Activated naive CD4-positive, alpha-beta T cell treated with anti-CD3 and anti-CD28 coated beads for 36 hours (primary cell): ENCODE measurements around the gene NLRX1. TPM values are rescaled to one million over a fixed set of nuclear protein-coding genes. Genes with fewer than 3 reads are reported as not detected.
"Not testable (repeated sequence)": the region's sequence is repeated elsewhere in the genome, so short reads cannot be mapped to it uniquely, and the experiment has no call there.

Experiments used
- CTCF ChIA-PET: fragments of 350-600 bp; sonication (Branson Sonifier 250); formaldehyde crosslinking; loops from one replicate; lab custom pipeline; 2021; ENCODE audit warnings: antibody characterized with exemption; lab: Charles Lee
- DNase-seq: peaks from one replicate; pipeline ENCODE4 v3.0.0-alpha.2; 2020
- H3K27ac Mint-ChIP-seq: one replicate; pipeline ENCODE4 v1.8.0; 2021; ENCODE audit warnings: mild to moderate bottlenecking, mixed read lengths
- H3K27me3 Mint-ChIP-seq: one replicate; pipeline ENCODE4 v1.8.0; 2021; ENCODE audit warnings: low read depth, mixed read lengths
- H3K36me3 Mint-ChIP-seq: one replicate; pipeline ENCODE4 v1.8.0; 2021; ENCODE audit warnings: low read depth, mixed read lengths
- H3K4me1 Mint-ChIP-seq: one replicate; pipeline ENCODE4 v1.8.0; 2021; ENCODE audit warnings: low read depth, mixed read lengths
- H3K4me3 Mint-ChIP-seq: one replicate; pipeline ENCODE4 v1.8.0; 2021; ENCODE audit warnings: mild to moderate bottlenecking, moderate library complexity, mixed read lengths
- H3K9me3 Mint-ChIP-seq: one replicate; pipeline ENCODE4 v1.8.0; 2021; ENCODE audit warnings: mixed read lengths
- intact Hi-C: fragments of 100-400 bp; cut with micrococcal nuclease; formaldehyde crosslinking; loops from one replicate; pipeline ENCODE4 v1.15.1; 2023
- total RNA-seq, 2 experiments: library from RNA; stranded (reverse); gene quantifications; one replicate each; pipeline ENCODE4 v1.2.3, GENCODE V29; 2021

Gene NLRX1
- total RNA-seq, 2 experiments from 2014 or later: 20.8 to 22.2 TPM

DNA sequence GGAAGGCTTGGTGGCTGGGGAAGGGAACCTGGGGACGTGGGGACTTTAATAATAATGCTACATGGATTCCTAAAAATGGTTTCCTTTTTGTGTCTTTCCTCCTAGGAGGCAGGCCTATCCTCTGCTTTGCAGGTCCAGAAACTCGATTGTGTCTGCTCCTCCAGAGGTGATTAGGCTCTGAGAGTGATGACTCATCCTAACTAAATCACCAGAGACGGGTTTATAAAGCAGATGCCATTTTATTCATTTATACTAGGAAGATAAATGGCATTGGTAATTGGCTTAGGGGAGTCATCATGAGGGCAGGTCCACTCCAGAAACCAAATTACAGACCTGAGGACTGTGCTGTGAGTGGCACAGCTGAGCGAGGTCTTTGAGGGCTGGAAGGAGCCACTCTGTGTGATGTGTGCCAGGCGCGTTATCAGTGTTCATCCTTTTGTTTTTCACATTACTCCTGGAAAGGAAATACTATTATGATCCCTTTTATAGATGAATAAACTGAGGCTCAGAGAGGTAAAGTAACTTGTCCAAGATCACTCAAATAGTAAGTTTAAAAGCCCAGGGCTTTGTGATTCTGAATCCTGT, 7.1 kb downstream of the NLRX1 start:
- Mint-ChIP-seq H3K9me3 (no peaks in the 10 kb centered on the region), H3K4me1 (peaks cover 17% of the 10 kb centered on the region), H3K4me3 (no peak overlapping the region), H3K36me3 (peaks cover 6% of the 10 kb centered on the region), H3K27me3 (no peaks in the 10 kb centered on the region), H3K27ac (no peak overlapping the region)
- intact Hi-C loops: no loop called here
- CTCF ChIA-PET: no interaction called here
- DNase-seq: no peak

DNA sequence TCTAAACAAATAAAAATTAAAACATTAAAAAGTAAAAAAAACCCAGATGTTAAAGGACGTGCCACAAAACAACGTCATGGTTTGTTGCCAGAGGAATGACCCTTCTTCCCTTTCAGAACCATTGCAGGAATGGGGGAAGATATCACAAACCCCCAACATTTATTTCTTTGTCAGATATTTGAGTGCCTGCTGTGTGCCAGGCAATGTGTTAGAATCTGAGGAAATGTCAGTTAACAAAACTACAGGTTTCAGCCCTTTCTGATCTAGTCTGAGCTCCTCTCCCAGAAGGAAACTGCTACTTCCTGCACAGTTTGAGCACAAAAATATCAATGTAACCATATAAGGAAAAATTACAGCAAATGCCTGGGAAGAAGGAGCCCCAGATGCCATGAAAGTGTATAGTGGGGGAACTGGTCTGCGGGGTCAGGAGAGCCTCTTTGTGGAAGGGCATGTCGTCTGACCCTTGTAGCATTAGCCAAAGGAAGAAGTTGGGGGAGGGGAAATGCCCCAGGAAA, 9.7 kb downstream of the NLRX1 start:
- CTCF ChIA-PET: interaction anchor here (0.7 to 1.2 kb wide), 2 partner anchors 9 to 20 kb away, joined by 3 read pairs; no protein-coding TSS in a partner anchor
- Mint-ChIP-seq H3K27ac (no peak overlapping the region), H3K4me1 (peaks cover 17% of the 10 kb centered on the region), H3K27me3 (no peaks in the 10 kb centered on the region), H3K4me3 (no peak overlapping the region), H3K36me3 (peaks cover 11% of the 10 kb centered on the region), H3K9me3 (no peaks in the 10 kb centered on the region)
- intact Hi-C loops: no loop called here
- no peak for DNase-seq

DNA sequence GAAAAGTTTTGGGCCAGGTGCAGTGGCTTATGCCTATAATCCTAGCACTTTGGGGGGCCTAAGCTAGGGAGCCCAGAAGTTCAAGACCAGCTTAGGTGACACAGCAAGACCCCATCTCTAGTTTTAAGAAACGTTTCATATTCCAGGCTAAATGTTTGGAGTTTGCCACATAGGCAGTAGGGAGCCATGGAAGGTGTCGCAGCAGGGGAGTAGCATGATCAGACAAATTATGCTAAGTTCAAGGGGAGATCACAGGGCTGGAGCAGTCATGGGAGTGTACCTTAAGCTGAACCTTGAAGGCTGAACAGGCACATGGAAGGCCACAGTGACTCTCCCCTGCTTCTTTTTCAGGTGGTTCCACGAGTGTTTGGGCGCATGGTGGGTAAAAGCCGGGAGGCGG, 10.8 kb downstream of the NLRX1 start:
- Mint-ChIP-seq H3K36me3 (peaks cover 11% of the 10 kb centered on the region), H3K27ac (no peak overlapping the region), H3K4me3 (no peak overlapping the region), H3K9me3 (no peaks in the 10 kb centered on the region), H3K27me3 (no peaks in the 10 kb centered on the region), H3K4me1 (peaks cover 19% of the 10 kb centered on the region)
- intact Hi-C loops: loop anchor here (1.0 kb wide), 1 partner anchor 30 kb away; the partner anchor contains the start of gene ABCG4
- CTCF ChIA-PET: interaction anchor here (0.9 to 1.3 kb wide), 5 partner anchors 8 to 70 kb away, joined by 3 to 5 read pairs (median 3); no protein-coding TSS in a partner anchor
- DNase-seq: no peak

DNA sequence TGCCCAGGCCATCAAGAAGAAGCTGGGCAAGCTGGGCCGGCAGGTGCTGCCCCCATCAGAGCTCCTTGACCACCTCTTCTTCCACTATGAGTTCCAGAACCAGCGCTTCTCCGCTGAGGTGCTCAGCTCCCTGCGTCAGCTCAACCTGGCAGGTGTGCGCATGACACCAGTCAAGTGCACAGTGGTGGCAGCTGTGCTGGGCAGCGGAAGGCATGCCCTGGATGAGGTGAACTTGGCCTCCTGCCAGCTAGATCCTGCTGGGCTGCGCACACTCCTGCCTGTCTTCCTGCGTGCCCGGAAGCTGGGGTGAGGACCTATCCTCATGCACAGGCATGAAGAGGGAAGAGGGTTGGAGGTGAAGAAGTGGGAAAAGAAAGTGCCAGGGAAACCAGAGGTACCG, 11.5 kb downstream of the NLRX1 start:
- Mint-ChIP-seq H3K36me3 (peaks cover 11% of the 10 kb centered on the region), H3K27ac (no peak overlapping the region), H3K4me3 (no peak overlapping the region), H3K9me3 (no peaks in the 10 kb centered on the region), H3K4me1 (peaks cover 23% of the 10 kb centered on the region), H3K27me3 (no peaks in the 10 kb centered on the region)
- CTCF ChIA-PET: interaction anchor here (0.9 to 1.3 kb wide), 5 partner anchors 9 to 71 kb away, joined by 3 to 5 read pairs (median 3); no protein-coding TSS in a partner anchor
- DNase-seq: no peak
- intact Hi-C loops: loop anchor here (1.0 kb wide), 1 partner anchor 31 kb away; the partner anchor contains the start of gene ABCG4

DNA sequence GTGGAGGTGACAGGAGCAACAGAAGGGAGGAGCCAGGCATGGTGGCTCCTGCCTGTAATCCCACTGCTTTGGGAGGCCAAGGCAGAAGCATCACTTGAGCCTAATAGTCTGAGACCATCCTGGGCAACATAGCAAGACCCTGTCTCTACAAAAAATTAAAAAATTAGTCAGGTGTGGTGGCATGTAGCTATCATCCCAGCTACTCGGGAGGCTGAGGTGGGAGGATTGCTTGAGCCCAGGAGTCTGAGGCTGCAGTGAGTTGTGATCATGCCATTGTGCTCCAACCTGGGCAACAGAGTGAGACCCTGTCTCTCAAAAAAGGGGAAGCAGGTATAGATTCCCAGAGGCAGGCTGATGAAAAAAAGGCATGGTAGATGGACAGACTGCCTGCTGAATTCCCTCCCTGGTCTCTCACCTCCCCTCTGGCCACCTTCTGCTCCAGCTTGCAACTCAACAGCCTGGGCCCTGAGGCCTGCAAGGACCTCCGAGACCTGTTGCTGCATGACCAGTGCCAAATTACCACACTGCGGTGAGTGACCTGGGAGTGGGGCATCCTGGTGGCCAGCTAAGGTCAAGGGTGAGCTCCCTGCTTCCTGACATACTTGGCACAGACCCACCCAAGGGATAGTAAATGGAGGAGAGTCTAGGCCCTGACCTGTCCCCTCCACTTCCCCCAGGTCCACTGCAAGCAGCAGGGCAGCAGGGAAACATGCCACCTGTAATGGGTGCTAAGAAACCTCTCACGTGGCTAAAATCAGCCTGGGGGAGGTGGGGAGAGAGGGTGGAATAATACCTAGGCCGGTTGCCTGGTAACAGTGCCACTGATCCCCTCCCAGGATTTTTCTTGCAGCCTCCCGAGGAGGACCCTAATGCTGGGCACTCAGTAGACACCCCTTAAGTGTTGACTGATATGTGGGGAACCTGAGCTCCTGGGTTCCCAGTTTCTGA, 12.5 kb downstream of the NLRX1 start:
- Mint-ChIP-seq H3K4me1 (peaks cover 17% of the 10 kb centered on the region), H3K4me3 (no peak overlapping the region), H3K9me3 (no peaks in the 10 kb centered on the region), H3K27me3 (no peaks in the 10 kb centered on the region), H3K36me3 (peaks cover 8% of the 10 kb centered on the region), H3K27ac (no peak overlapping the region)
- DNase-seq: no peak
- CTCF ChIA-PET: interaction anchor here (0.6 to 1.2 kb wide), 2 partner anchors 72 to 141 kb away, joined by 3 read pairs; no protein-coding TSS in a partner anchor
- intact Hi-C loops: no loop called here

DNA sequence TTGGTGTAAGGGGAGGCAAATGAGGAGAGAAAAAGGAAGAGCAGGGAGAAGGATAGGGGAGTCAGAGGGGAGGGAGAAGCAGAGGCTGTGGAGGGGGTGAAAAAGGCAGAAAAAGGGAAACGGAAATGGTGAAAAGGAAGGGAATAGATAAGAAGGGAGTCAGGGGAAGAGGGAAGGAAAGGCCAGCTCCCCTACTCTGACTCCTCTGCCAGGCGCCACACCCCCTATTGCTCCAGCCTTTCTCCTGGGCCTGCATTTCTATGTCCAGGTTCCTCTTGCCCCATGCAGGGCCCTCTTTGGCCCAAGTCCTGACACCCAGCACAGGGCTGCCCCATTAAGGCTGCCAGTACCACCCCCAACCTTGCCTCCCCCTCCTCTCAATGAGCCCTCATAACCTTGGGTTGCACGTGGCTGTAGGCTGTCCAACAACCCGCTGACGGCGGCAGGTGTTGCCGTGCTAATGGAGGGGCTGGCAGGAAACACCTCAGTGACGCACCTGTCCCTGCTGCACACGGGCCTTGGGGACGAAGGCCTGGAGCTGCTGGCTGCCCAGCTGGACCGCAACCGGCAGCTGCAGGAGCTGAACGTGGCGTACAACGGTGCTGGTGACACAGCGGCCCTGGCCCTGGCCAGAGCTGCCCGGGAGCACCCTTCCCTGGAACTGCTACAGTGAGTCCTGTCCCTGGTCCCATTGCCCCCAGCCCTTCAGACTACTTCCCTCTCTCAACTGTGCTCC, 13.3 kb downstream of the NLRX1 start:
- Mint-ChIP-seq H3K9me3 (no peaks in the 10 kb centered on the region), H3K27me3 (no peaks in the 10 kb centered on the region), H3K27ac (no peak overlapping the region), H3K36me3 (peaks cover 8% of the 10 kb centered on the region), H3K4me3 (no peak overlapping the region), H3K4me1 (peaks cover 17% of the 10 kb centered on the region)
- DNase-seq: no peak
- intact Hi-C loops: no loop called here
- CTCF ChIA-PET: interaction anchor here (0.7 to 1.5 kb wide), 3 partner anchors 11 to 184 kb away, joined by 3 to 4 read pairs (median 3); partner anchors contain the start of gene C1QTNF5

DNA sequence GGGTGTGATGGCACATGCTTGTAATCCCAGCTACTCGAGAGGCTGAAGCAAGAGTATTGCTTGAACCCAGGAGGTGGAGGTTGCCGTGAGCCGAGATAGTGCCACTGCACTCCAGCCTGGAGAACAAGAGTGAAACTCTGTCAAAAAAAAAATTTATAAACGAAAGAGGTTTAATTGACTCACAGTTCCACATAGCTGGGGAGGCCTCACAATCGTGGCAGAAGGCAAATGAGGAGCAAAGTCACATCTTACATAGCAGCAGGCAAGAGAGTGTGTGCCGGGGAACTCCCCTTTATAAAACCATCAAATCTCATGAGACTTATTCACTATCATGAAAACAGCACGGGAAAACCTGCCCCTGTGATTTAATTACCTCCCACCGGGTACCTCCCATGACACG, 15.9 kb downstream of the NLRX1 start:
- H3K27me3 Mint-ChIP-seq, H3K4me1 Mint-ChIP-seq, H3K4me3 Mint-ChIP-seq, H3K27ac Mint-ChIP-seq, H3K9me3 Mint-ChIP-seq, H3K36me3 Mint-ChIP-seq, intact Hi-C loops: not testable (repeated sequence)
- DNase-seq: peak; percentile 27
- CTCF ChIA-PET: interaction anchor here (1.0 to 1.4 kb wide), 2 partner anchors 15 to 100 kb away, joined by 3 to 4 read pairs; partner anchors contain the start of gene NLRX1

DNA sequence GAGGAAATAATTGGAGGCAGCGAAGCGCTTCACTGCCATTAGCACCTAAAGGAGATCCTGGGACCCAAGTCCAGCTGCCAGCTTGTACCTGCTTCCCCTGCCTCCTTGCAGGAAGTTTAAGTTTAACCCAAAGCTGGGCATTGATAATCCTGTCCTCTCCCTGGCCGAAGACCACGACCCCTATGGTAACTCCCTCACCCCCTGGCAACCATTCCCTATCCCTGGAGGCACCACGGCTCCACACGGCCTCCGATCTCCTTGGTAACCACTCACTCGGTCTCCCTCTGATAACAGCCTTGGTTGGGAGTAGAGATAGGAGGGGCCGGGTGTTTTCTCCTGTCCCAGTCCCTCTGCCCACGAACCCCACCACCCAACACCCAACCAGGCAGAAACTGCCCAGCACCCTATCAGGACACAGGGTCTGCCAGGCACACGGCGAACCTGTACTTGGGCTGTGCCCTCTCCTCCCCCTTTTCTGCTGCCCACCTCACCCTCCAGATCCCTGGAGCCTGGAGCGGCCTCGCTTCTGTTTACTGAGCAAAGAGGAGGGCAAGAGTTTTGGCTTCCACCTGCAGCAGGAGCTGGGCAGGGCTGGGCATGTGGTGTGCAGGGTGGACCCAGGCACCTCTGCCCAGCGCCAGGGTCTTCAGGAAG, 17.6 kb downstream of the NLRX1 start:
- intact Hi-C loops: no loop called here
- CTCF ChIA-PET: no interaction called here
- no peaks in the 10 kb centered on the region for H3K27me3 Mint-ChIP-seq

DNA sequence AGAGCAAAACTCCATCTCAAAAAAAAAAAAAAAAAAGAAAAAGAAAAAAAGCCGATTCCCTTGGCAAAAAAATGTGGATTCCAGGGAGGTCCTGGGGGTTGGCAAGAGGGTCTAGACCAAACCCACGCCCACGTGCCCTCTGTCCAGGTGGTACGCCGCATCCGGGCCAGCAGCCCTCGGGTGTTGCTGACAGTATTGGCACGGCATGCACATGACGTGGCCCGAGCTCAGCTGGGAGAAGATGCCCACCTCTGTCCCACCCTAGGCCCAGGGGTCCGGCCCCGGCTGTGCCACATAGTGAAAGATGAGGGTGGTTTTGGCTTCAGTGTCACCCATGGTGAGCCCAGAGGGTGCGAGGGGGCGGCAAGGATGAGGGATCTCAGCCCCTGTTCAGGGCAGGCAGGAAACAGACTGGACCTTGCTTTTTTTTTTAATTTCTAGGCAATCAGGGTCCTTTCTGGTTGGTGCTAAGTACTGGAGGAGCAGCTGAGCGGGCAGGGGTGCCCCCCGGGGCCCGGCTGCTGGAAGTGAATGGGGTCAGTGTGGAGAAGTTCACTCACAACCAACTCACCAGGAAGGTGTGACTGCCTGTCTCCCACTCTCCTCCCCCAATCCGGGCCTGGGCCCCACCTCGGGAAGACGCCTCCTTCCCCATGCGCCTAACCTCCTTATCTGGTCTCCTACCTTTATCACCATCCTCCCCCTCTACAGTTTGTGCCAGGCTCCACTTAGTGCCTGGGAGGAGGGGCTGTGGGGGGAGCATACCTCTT, 18.8 kb downstream of the NLRX1 start:
- CTCF ChIA-PET: interaction anchor here (0.8 kb wide), 1 partner anchor 10 kb away, joined by 3 read pairs; no protein-coding TSS in a partner anchor
- DNase-seq: no peak
- Mint-ChIP-seq H3K27ac (no peak overlapping the region), H3K27me3 (no peaks in the 10 kb centered on the region), H3K36me3 (peaks cover 3% of the 10 kb centered on the region), H3K9me3 (no peaks in the 10 kb centered on the region), H3K4me1 (peaks cover 6% of the 10 kb centered on the region), H3K4me3 (no peak overlapping the region)
- intact Hi-C loops: no loop called here

More for the DNA sequence above, 17.6 kb downstream of the NLRX1 start:
- no peak for DNase-seq
- H3K4me3 Mint-ChIP-seq: no peak overlapping the region
- H3K36me3 Mint-ChIP-seq: peaks cover 4% of the 10 kb centered on the region
- H3K9me3 Mint-ChIP-seq: no peaks in the 10 kb centered on the region
- peaks cover 6% of the 10 kb centered on the region for H3K4me1 Mint-ChIP-seq
- H3K27ac Mint-ChIP-seq: no peak overlapping the region

DNA sequence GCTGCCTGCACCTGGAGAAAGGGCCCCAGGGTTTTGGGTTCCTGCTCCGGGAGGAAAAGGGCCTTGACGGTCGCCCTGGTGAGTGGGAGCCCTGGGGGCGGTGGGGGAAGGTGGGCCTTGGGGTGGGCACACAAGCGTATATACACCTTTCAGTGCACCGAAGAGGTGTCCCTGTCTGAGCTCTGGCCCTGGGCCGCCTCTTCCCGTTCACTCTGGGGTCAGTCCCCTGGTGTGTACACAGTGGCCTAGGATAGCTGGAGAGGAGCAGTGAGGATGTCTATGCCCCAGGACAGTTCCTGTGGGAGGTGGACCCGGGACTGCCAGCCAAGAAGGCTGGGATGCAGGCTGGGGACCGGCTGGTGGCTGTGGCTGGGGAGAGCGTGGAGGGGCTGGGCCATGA, 19.5 kb downstream of the NLRX1 start:
- H3K4me3 Mint-ChIP-seq: no peak overlapping the region
- H3K4me1 Mint-ChIP-seq: peaks cover 6% of the 10 kb centered on the region
- H3K27ac Mint-ChIP-seq: no peak overlapping the region
- no peaks in the 10 kb centered on the region for H3K9me3 Mint-ChIP-seq
- H3K27me3 Mint-ChIP-seq: no peaks in the 10 kb centered on the region
- CTCF ChIA-PET: interaction anchor here (1.0 kb wide), 1 partner anchor 55 kb away, joined by 3 read pairs; no protein-coding TSS in a partner anchor
- intact Hi-C loops: no loop called here
- no peak for DNase-seq
- no peaks in the 10 kb centered on the region for H3K36me3 Mint-ChIP-seq

DNA sequence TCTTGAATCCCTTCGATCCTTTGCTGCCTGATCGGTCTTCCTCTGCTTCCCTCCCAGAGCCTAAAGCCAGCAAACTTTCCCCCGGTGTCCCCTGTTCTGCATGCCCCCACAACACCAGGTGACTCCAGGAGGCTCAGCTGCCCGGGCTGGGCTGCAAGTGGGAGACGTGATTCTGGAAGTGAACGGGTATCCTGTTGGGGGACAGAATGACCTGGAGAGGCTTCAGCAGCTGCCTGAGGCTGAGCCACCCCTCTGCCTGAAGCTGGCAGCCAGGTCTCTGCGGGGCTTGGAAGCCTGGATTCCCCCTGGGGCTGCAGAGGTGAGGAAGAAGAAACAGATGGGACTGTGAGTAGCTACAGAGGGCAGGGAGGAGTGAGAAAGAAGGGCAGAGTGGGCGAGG, 20.4 kb downstream of the NLRX1 start:
- no peaks in the 10 kb centered on the region for H3K27me3 Mint-ChIP-seq
- intact Hi-C loops: no loop called here
- H3K36me3 Mint-ChIP-seq: no peaks in the 10 kb centered on the region
- H3K4me3 Mint-ChIP-seq: no peak overlapping the region
- no peak for DNase-seq
- peaks cover 6% of the 10 kb centered on the region for H3K4me1 Mint-ChIP-seq
- CTCF ChIA-PET: interaction anchor here (1.0 kb wide), 1 partner anchor 55 kb away, joined by 3 read pairs; no protein-coding TSS in a partner anchor
- no peaks in the 10 kb centered on the region for H3K9me3 Mint-ChIP-seq
- no peak overlapping the region for H3K27ac Mint-ChIP-seq
